Mesenchymal stem cell (in vitro differentiated cells and primary cell): Measurements from ENCODE around the gene TSHZ3.
A peak's percentile ranks its signal among the peaks of the same experiment; 100 is the strongest.

Experiments
- DNase-seq: peaks from one replicate; pipeline ENCODE4 v3.0.0-alpha.2; 2013
- H2AFZ ChIP-seq: one replicate; pipeline ENCODE4 v1.6.1; 2013; ENCODE audit warnings: low read depth, mild to moderate bottlenecking, control low read depth, inconsistent platforms, low read length, moderate library complexity
- H2AK5ac ChIP-seq: 2 replicates; pipeline ENCODE4 v1.6.1; 2013; ENCODE audit warnings: low read length, moderate library complexity, mild to moderate bottlenecking, inconsistent platforms; ENCODE audit not compliant: severe bottlenecking
- H2BK120ac ChIP-seq: one replicate; pipeline ENCODE4 v1.6.1; 2013; ENCODE audit warnings: low read depth, mild to moderate bottlenecking, inconsistent platforms, low read length, moderate library complexity
- H2BK12ac ChIP-seq, 2 experiments: one replicate each; pipeline ENCODE4 v1.6.1; 2013; ENCODE audit warnings: inconsistent platforms in 2 of 2, low read length in 2 of 2, mild to moderate bottlenecking in 2 of 2, moderate library complexity in 2 of 2, control low read depth in 1 of 2
- H2BK15ac ChIP-seq: one replicate; pipeline ENCODE4 v1.6.1; 2013; ENCODE audit warnings: mild to moderate bottlenecking, low read depth, inconsistent platforms; ENCODE audit not compliant: poor library complexity, severe bottlenecking
- H2BK5ac ChIP-seq: 2 replicates; pipeline ENCODE4 v1.6.1; 2013; ENCODE audit warnings: low read depth, mild to moderate bottlenecking, low read length, control low read depth, inconsistent platforms; ENCODE audit not compliant: poor library complexity, severe bottlenecking
- H3K14ac ChIP-seq, 2 experiments: one replicate each; pipeline ENCODE4 v1.6.1; 2013; ENCODE audit warnings: inconsistent platforms in 2 of 2, low read length in 2 of 2, control low read depth in 1 of 2, mild to moderate bottlenecking in 1 of 2, moderate library complexity in 1 of 2
- H3K18ac ChIP-seq, 2 experiments: one replicate each; pipeline ENCODE4 v1.6.1; 2013; ENCODE audit warnings: inconsistent platforms in 2 of 2, low read length in 2 of 2, control low read depth in 1 of 2, low read depth in 1 of 2, mild to moderate bottlenecking in 1 of 2
- H3K23ac ChIP-seq, 2 experiments: one replicate each; pipeline ENCODE4 v1.6.1; 2013; ENCODE audit warnings: inconsistent platforms in 2 of 2, low read length in 2 of 2, mild to moderate bottlenecking in 2 of 2, moderate library complexity in 2 of 2, control low read depth in 1 of 2
- H3K27ac ChIP-seq: 2 replicates; pipeline ENCODE4 v1.5.1; 2013; ENCODE audit warnings: mild to moderate bottlenecking, moderate library complexity, low read length, control low read depth, inconsistent platforms; ENCODE audit not compliant: poor library complexity, severe bottlenecking
- H3K27me3 ChIP-seq, 2 experiments: 2 replicates each; pipeline versions ENCODE4 v1.6.1 to v1.7.0; 2013; ENCODE audit warnings: low read length in 2 of 2, mild to moderate bottlenecking in 2 of 2, moderate library complexity in 2 of 2, control low read depth in 1 of 2, inconsistent platforms in 1 of 2; ENCODE audit not compliant: control insufficient read depth in 1 of 2, insufficient read depth in 1 of 2
- H3K36me3 ChIP-seq, 2 experiments: 2 replicates each; pipeline versions ENCODE4 v1.6.1 to v1.7.0; 2013; ENCODE audit warnings: low read length in 2 of 2, control low read depth in 1 of 2, inconsistent platforms in 1 of 2, low read depth in 1 of 2, mild to moderate bottlenecking in 1 of 2; ENCODE audit not compliant: insufficient read depth in 2 of 2, control insufficient read depth in 1 of 2
- H3K4ac ChIP-seq, 2 experiments: one replicate each; pipeline ENCODE4 v1.6.1; 2013; ENCODE audit warnings: inconsistent platforms in 2 of 2, low read length in 2 of 2, mild to moderate bottlenecking in 2 of 2, moderate library complexity in 2 of 2, control low read depth in 1 of 2, low read depth in 1 of 2
- H3K4me1 ChIP-seq: 2 replicates; pipeline ENCODE4 v1.6.1; 2013; ENCODE audit warnings: low read depth, low read length, control low read depth; ENCODE audit not compliant: control insufficient read depth, insufficient read depth
- H3K4me2 ChIP-seq: 2 replicates; pipeline ENCODE4 v1.6.1; 2013; ENCODE audit warnings: low read length, mild to moderate bottlenecking, inconsistent platforms; ENCODE audit not compliant: poor library complexity, severe bottlenecking
- H3K4me3 ChIP-seq, 2 experiments: 2 replicates each; pipeline versions ENCODE4 v1.5.1 to v1.7.0; 2013; ENCODE audit warnings: low read length in 2 of 2, mild to moderate bottlenecking in 2 of 2, control low read depth in 1 of 2, low read depth in 1 of 2; ENCODE audit not compliant: insufficient read depth in 1 of 2
- H3K79me1 ChIP-seq: replicated peaks from 2 replicates; pipeline ENCODE4 v1.6.1; 2013; ENCODE audit warnings: mild to moderate bottlenecking, control low read depth, low read length, inconsistent platforms; ENCODE audit not compliant: poor library complexity, severe bottlenecking
- H3K9ac ChIP-seq: 2 replicates; pipeline ENCODE4 v1.7.0; 2013; ENCODE audit warnings: mild to moderate bottlenecking, low read length, moderate library complexity
- H3K9me3 ChIP-seq: 2 replicates; pipeline ENCODE4 v1.7.0; 2013; ENCODE audit warnings: mild to moderate bottlenecking, low read length; ENCODE audit not compliant: control insufficient read depth
- H4K8ac ChIP-seq: one replicate; pipeline ENCODE4 v1.6.1; 2013; ENCODE audit warnings: inconsistent platforms, mild to moderate bottlenecking, low read length, moderate library complexity
- H4K91ac ChIP-seq: one replicate; pipeline ENCODE4 v1.6.1; 2013; ENCODE audit warnings: mild to moderate bottlenecking, low read length, inconsistent platforms
- WGBS: methylation state at CpG from one replicate; pipeline ENCODE4 v1.1.7; 2013; ENCODE audit warnings: mixed read lengths; 5-methylcytosine and 5-hydroxymethylcytosine counted together

TSHZ3 gene

GRCh38 chr19:31337008-31337914 is 12.0 kb downstream of the TSHZ3 start:
- peak overlapping the region in 1 of 2 experiments; percentile 65 for H2BK12ac ChIP-seq
- H3K36me3 ChIP-seq = peaks cover 18 to 27% of the 10 kb centered on the region in 2 experiments
- H4K91ac ChIP-seq = no peak overlapping the region
- peaks cover 39% of the 10 kb centered on the region for H3K4me1 ChIP-seq
- no peak overlapping the region for H2BK5ac ChIP-seq
- no peak overlapping the region for H2BK120ac ChIP-seq
- WGBS = 68% methylated on average over 6 of the region's 7 CpGs
- no peak overlapping the region for H3K4me3 ChIP-seq
- H3K9me3 ChIP-seq = no peaks in the 10 kb centered on the region
- peak overlapping the region; percentile 35 to 68 for H3K18ac ChIP-seq
- H3K9ac ChIP-seq = peak overlapping the region; percentile 72
- no peak overlapping the region for H2BK15ac ChIP-seq
- H4K8ac ChIP-seq = peak overlapping the region; percentile 27
- peak overlapping the region in 1 of 2 experiments; percentile 63 for H3K4ac ChIP-seq
- H3K23ac ChIP-seq = peak overlapping the region in 1 of 2 experiments; percentile 35
- peak; percentile 48 for DNase-seq
- peak overlapping the region; percentile 48 for H3K27ac ChIP-seq
- no peak overlapping the region for H2AK5ac ChIP-seq
- H3K4me2 ChIP-seq = no peak overlapping the region
- H2AFZ ChIP-seq = no peak overlapping the region
- no peaks in the 10 kb centered on the region for H3K27me3 ChIP-seq
- no peak overlapping the region for H3K14ac ChIP-seq
- H3K79me1 ChIP-seq = peaks cover 5% of the 10 kb centered on the region

GRCh38 chr19:31335716-31336115 is 13.5 kb downstream of the TSHZ3 start:
- Histone ChIP-seq H2AK5ac (peak overlapping the region; percentile 1), H3K27me3 (no peaks in the 10 kb centered on the region), H3K36me3 (peaks cover 15 to 18% of the 10 kb centered on the region in 2 experiments), H4K91ac (no peak overlapping the region), H3K23ac (no peak overlapping the region), H2AFZ (no peak overlapping the region), H3K4me2 (no peak overlapping the region), H3K14ac (no peak overlapping the region), H3K4me3 (no peak overlapping the region), H3K18ac (peak overlapping the region in 1 of 2 experiments; percentile 82), H2BK5ac (no peak overlapping the region), H3K9me3 (no peaks in the 10 kb centered on the region), H4K8ac (no peak overlapping the region), H2BK15ac (no peak overlapping the region), H2BK12ac (peak overlapping the region in 1 of 2 experiments; percentile 39), H3K9ac (no peak overlapping the region), H3K4ac (no peak overlapping the region), H3K79me1 (peaks cover 5% of the 10 kb centered on the region), H3K4me1 (peaks cover 44% of the 10 kb centered on the region), H2BK120ac (no peak overlapping the region), H3K27ac (no peak overlapping the region)
- 92% methylated on average over 5 of the region's 6 CpGs for WGBS
- DNase-seq = no peak

DNA sequence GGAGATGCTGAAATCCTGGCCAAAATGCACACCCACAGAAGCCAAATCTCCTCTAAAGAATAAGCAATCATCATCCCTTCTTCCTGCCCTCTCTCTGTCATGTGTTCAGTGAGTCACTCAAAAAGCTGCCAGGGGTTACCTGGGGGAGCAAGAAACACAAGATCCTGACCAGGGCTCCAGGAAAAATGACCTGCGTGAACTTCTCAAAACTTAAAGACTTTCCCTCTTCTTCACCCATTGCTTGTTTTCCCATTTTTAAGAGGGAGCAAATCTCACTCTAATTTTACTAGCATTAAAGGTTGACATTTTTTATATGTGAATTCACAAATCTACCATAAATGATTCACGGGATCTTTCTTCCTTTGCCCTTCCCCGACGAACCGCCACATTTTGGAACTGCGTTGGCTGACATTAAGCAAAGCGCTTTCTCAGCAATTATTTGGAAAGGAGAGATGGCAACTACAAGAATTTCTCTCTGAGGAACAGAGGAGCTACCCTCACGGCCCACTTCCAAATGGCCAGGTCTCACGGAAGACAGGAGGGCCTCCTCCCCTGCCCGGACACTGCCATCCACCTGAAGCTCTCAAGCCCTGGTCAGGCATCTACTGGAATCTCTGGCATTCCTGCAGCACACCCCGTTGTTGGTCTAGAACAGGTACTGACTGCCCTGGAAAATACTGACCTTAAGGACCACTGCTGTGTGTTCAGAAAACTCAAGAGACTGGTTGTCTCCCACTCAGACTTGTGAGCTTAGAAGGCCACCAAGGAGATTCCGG is 14.2 kb downstream of the TSHZ3 start:
- peak overlapping the region in 1 of 2 experiments; percentile 23 for H3K23ac ChIP-seq
- no peak overlapping the region for H2AFZ ChIP-seq
- no peak overlapping the region for H3K4ac ChIP-seq
- H3K36me3 ChIP-seq = peaks cover 18 to 21% of the 10 kb centered on the region in 2 experiments
- H3K18ac ChIP-seq = peak overlapping the region in 1 of 2 experiments; percentile 82
- no peak overlapping the region for H2BK5ac ChIP-seq
- peaks cover 45% of the 10 kb centered on the region for H3K4me1 ChIP-seq
- H2BK120ac ChIP-seq = no peak overlapping the region
- no peaks in the 10 kb centered on the region for H3K9me3 ChIP-seq
- no peak for DNase-seq
- H2BK15ac ChIP-seq = no peak overlapping the region
- H3K27me3 ChIP-seq = no peaks in the 10 kb centered on the region
- peak overlapping the region; percentile 20 for H3K9ac ChIP-seq
- peak overlapping the region in 1 of 2 experiments; percentile 26 for H3K14ac ChIP-seq
- peak overlapping the region; percentile 44 for H4K91ac ChIP-seq
- peak overlapping the region; percentile 66 for H4K8ac ChIP-seq
- H3K4me2 ChIP-seq = no peak overlapping the region
- H3K27ac ChIP-seq = peak overlapping the region; percentile 38
- H3K79me1 ChIP-seq = peaks cover 5% of the 10 kb centered on the region
- WGBS = 96% methylated on average over 12 of the region's 12 CpGs
- H3K4me3 ChIP-seq = no peak overlapping the region
- peak overlapping the region; percentile 12 for H2AK5ac ChIP-seq
- peak overlapping the region; percentile 4 to 84 for H2BK12ac ChIP-seq
